ENCODE data around the gene MCIDAS. TPM values are rescaled to one million over a fixed set of nuclear protein-coding genes. Genes with fewer than 3 reads are reported as not detected.

Gene MCIDAS
- total and polyA plus RNA-seq, 2 of the 4 experiments (the other 2 are of a cell fraction): not detected

GRCh38 chr5:55180016-55180415 is 47.1 kb downstream of the MCIDAS start:
- BruUV-seq (replicated peaks): no TSS peak
- POLR2A ChIA-PET (ENCODE audit: unreplicated experiment): no interaction called here
- Histone ChIP-seq H2BK15ac (ENCODE audit: low read depth, low read length) (no peak overlapping the region), H2AK5ac (ENCODE audit: low read depth, low read length) (no peak overlapping the region), H2BK120ac (ENCODE audit: low read depth, low read length) (no peak overlapping the region), H4K20me1 (ENCODE audit: insufficient read depth, low read length) (no peaks in the 10 kb centered on the region), H3K27me3 (ENCODE audit: control insufficient read depth, insufficient read depth, low read length) (peaks cover 66% of the 10 kb centered on the region), H3K14ac (replicated peaks; ENCODE audit: low read depth, low read length) (no peak overlapping the region), H4K8ac (ENCODE audit: low read depth in 2 of 2, low read length in 2 of 2) (no peak overlapping the region), H3K9me3 (ENCODE audit: control insufficient read depth, insufficient read depth, low read length) (peaks cover 4% of the 10 kb centered on the region), H3K56ac (ENCODE audit: extremely low read depth, insufficient read depth, low read length) (no peak overlapping the region), H3K4ac (ENCODE audit: low read depth, low read length) (no peak overlapping the region), H4K5ac (ENCODE audit: low read depth, low read length) (no peak overlapping the region), H3K27ac (ENCODE audit: insufficient read depth, low read length) (no peak overlapping the region), H3K4me1 (ENCODE audit: control insufficient read depth, insufficient read depth, low read length) (peaks cover 5% of the 10 kb centered on the region; the same call in 1 of the 2 replicates), H3K36me3 (ENCODE audit: control insufficient read depth, insufficient read depth, low read length) (no peaks in the 10 kb centered on the region), H3K79me1 (ENCODE audit: low read depth in 1 of 2, low read length in 2 of 2) (no peaks in the 10 kb centered on the region), H4K91ac (ENCODE audit: insufficient read depth, low read depth, low read length) (no peak overlapping the region), H2BK5ac (ENCODE audit: low read depth, low read length, poor library complexity, severe bottlenecking) (no peak overlapping the region), H2BK20ac (ENCODE audit: low read depth, low read length) (no peak overlapping the region), H3K9me1 (ENCODE audit: insufficient read depth, low read length) (no peaks in the 10 kb centered on the region; the same call in 1 of the 2 replicates), H3K23ac (ENCODE audit: low read depth, low read length) (no peak overlapping the region), H3K4me2 (ENCODE audit: low read depth, low read length) (no peak overlapping the region), H2AFZ (replicated peaks; ENCODE audit: low read length, poor library complexity) (no peak overlapping the region), H3K4me3 (ENCODE audit: insufficient read depth, low read depth, low read length) (no peak overlapping the region), H3K18ac (ENCODE audit: low read depth, low read length) (no peak overlapping the region), H2AK9ac (replicated peaks; ENCODE audit: low read depth, low read length, poor library complexity) (no peak overlapping the region), H3K9ac (ENCODE audit: low read depth, low read length) (no peak overlapping the region)
- no CpG with 5 or more reads among the region's 1 CpG for WGBS, 2 experiments (ENCODE audit: extremely low coverage in 2 of 2, insufficient read length in 1 of 2)
- intact Hi-C loops (cut with micrococcal nuclease) (no loop called here), in situ Hi-C loops (cut with MboI; ENCODE audit: low sequenced_read_pairs) (no loop called here), dilution Hi-C loops (cut with HindIII; ENCODE audit: low sequenced_read_pairs, unreplicated experiment) (no loop called here)
- CTCF ChIA-PET: no interaction called here
- DNase-seq (no peak), ATAC-seq (ENCODE audit: low read depth) (no peak)
- no peak for TF ChIP-seq USF2 (IDR thresholded peaks at IDR 0.05; ENCODE audit: low read depth, low read length)
- TF ChIP-seq MXI1 (IDR thresholded peaks at IDR 0.05; ENCODE audit: borderline replicate concordance, low read depth, low read length): no peak
- no peak for TF ChIP-seq CEBPB (IDR thresholded peaks at IDR 0.05; ENCODE audit: low read depth, low read length)
- no peak for TF ChIP-seq SMC3 (IDR thresholded peaks at IDR 0.05; ENCODE audit: low read depth, low read length)
- no peak for TF ChIP-seq MAZ (IDR thresholded peaks at IDR 0.05; ENCODE audit: borderline replicate concordance, low read depth, low read length)

All from IMR-90 (cell line).